G401.6 (cell line): ENCODE measurements around the gene CTBP2.

ENCODE experiments used
- FAIRE-seq: peaks from 2 replicates; lab custom pipeline; 2012; peaks lifted over from hg19 to GRCh38; lab: Jason Lieb, UNC

Gene CTBP2

DNA sequence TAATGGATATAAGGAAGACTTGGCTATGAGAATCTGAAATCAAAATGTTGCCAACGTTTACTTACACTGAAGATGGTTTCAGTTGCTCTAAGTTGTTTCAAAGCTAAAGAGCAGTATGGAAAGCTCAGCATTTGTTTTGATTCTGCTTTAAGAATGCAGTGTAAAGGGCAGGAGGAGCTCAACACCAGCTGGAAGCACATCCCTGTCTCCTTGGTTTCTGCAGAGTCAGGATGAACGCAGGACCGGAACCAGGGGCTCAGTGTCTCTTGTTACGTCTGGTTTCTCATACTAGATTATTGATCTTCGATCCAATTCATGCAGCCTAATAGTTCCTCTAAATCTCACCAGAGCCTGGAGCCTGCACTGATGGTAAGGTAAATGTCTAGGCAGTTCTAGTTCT, 194.4 kb downstream of the CTBP2 start:
- FAIRE-seq, result no peak

- no peak for FAIRE-seq
Observed at GRCh38 chr10:124963866-124964720, 196.3 kb downstream of the CTBP2 start.

GRCh38 chr10:124962421-124962820, 197.9 kb downstream of the CTBP2 start:
- no peak for FAIRE-seq

DNA sequence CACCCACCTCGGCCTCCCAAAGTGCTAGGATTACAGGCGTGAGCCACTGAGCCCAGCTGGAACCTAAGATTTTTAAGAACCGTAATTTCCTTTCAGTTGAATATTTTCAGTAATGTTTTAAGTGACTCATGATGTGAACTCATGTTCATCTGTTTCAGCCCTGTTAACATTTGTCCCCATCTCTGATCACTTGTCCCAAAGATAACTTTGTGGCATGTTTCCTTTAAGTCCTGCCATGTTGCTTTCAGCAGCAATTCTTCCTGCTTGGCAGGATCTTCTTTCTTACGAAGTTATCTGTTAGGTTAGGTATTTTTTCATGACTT, 199.2 kb downstream of the CTBP2 start:
- no peak for FAIRE-seq

DNA sequence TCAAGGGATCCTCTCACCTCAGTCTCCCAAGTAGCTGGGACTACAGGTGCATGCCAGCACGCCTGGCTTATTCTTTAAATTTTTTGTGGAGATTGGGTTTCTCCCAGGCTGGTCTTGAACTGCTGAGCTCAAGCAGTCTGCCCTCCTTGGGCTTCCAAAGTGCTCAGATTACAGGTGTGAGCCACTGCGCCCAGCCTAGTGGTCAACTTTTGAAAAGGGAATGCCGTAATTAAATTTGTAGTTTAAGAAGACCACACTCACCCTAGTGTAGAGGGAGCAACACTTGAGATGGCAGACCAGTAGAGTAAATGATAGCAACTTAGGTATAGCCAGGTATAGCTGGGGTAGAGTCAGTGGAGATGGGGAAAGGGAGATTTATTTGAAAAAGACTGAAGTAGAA, 200.8 kb downstream of the CTBP2 start:
- FAIRE-seq, result no peak

DNA sequence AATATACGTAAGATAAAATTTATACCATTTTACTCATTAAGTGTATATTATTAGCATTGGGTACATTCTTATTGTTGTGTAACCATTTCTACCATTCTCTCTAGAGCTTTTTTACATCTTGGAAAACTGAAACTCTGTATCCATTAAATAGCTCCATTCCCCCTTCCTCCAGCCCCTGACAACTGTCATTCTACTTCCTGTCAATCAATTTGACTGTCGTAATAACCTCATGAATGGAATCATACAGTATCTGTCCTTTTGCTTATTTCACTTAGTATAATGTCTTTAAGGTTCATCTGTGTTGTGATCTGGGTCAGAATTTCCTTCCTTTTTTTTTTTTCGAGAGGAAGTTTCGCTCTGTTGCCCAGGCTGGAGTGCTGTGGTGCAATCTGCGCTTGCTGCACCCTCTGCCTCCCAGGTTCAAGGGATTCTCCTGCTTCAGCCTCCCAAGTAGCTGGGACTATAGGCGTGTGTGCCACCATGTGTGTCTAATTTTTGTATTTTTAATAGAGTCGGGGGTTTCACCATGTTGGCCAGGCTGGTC, 202.9 kb downstream of the CTBP2 start:
- FAIRE-seq, result no peak

DNA sequence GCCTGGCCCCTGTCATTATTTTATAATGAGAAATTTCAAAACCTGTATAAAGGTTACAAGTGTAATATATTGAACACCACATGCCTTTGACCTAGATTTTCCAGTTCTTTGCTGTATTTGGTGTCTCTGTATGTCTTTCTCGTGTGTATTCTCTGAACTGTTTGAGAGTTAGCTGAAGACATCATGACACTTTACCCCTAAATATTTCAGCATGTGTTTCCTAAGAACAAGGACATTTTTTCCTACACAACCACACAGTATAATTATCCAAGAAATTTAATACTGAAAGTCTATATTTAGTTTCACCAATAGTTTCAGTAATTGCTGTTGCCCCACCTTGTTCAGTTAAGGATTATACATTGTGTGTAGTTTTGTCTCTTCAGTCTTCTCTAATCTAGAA, 203.6 kb downstream of the CTBP2 start:
- no peak for FAIRE-seq

DNA sequence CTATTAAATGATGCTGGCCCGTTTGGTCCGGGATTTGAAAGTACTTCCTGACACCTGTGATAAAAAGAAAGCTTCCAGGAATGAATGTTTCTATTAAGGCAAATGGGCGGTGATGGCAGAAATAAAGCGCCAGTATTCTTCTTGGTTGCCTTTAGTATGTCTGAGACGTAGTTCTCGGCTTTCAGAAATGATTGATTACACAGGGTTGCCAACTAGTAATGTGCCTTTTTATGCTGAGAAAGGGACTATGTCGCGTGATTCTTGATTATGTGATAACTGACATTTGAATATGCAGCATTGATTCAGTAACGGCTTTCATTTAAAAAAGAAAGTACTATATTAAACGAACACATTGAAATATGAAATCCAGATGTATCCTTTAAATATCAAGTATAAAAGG, 204.5 kb downstream of the CTBP2 start:
- peak; percentile 28 for FAIRE-seq

GRCh38 chr10:124955243-124955642, 205.1 kb downstream of the CTBP2 start:
- no peak for FAIRE-seq

DNA sequence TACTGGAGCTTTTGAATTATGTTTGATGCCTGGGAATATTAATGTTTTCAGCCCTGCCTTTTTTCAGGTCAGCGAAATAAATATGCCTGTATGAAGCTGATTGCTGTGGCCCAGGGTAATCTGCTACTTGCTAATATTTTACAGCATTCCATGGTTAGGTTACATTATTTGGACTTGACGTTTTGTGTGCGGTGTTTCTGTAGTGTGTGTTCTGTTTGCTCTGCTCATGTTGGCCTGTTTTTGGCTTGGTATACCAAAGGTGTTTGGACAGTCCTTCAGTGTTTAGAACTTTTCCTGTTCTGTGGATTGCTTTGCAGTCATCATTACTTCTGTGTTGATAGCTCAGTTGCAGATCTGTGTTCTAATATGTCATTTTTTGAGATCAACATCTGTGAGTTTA, 206.9 kb downstream of the CTBP2 start:
- no peak for FAIRE-seq

GRCh38 chr10:124952123-124952522, 208.2 kb downstream of the CTBP2 start:
- no peak for FAIRE-seq

- FAIRE-seq, result no peak
Observed at GRCh38 chr10:124949543-124949942, 210.8 kb downstream of the CTBP2 start.

GRCh38 chr10:124946945-124947344, 213.4 kb downstream of the CTBP2 start:
- FAIRE-seq, result no peak

GRCh38 chr10:124944982-124945381, 215.4 kb downstream of the CTBP2 start:
- no peak for FAIRE-seq

GRCh38 chr10:124943301-124944092, 216.9 kb downstream of the CTBP2 start:
- no peak for FAIRE-seq

DNA sequence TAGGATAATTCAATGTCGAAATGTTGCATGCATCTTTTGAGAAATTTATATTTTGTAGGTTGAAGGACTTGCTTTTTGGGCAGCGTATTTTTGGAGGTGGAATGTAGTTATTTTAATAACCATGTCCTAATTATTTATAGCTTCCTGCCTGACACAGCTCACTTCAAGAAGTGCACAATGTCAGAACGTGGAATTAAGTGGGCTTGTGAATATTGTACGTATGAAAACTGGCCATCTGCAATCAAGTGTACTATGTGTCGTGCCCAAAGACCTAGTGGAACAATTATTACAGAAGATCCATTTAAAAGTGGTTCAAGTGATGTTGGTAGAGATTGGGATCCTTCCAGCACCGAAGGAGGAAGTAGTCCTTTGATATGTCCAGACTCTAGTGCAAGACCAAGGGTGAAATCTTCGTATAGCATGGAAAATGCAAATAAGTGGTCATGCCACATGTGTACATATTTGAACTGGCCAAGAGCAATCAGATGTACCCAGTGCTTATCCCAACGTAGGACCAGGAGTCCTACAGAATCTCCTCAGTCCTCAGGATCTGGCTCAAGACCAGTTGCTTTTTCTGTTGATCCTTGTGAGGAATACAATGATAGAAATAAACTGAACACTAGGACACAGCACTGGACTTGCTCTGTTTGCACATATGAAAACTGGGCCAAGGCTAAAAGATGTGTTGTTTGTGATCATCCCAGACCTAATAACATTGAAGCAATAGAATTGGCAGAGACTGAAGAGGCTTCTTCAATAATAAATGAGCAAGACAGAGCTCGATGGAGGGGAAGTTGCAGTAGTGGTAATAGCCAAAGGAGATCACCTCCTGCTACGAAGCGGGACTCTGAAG, 217.8 kb downstream of the CTBP2 start:
- no peak for FAIRE-seq

- FAIRE-seq, result no peak
Observed at GRCh38 chr10:124941823-124942222, 218.5 kb downstream of the CTBP2 start, which contains the start of gene ZRANB1. ZRANB1 (plus strand) TSS chr10:124942123; CDS start chr10:124942494, 371 bp downstream.

GRCh38 chr10:124939290-124939689, 221.1 kb downstream of the CTBP2 start:
- no peak for FAIRE-seq

DNA sequence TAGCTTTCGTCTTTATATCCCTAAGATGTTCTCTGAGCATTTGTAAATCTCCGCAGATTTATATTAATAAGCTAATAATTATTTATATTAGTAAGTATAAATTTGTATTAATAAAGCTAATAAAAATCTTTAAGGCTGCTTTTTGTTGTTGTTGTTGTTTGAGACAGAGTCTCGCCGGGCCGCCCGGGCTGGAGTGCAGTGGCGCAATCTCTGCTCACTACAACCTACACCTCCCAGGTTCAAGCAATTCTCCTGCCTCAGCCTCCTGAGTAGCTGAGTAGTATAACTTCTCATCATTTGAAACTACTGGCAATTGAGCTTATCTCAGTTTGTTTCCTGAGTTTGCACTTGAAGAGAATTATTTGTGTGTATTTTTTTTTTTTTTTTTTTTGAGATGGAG, 223.6 kb downstream of the CTBP2 start:
- no peak for FAIRE-seq

- no peak for FAIRE-seq
Observed at GRCh38 chr10:124935946-124936345, 224.4 kb downstream of the CTBP2 start.
